ENCODE data around the gene CABP2. TPM values are rescaled to one million over a fixed set of nuclear protein-coding genes. Genes with fewer than 3 reads are reported as not detected.
"Not testable (repeated sequence)": the region's sequence is repeated elsewhere in the genome, so short reads cannot be mapped to it uniquely, and the experiment has no call there.

CABP2 gene
- total and polyA plus RNA-seq, 8 donors = not detected

GRCh38 chr11:67484847-67485311 lies 38.4 kb downstream of the CABP2 start:
- peaks cover 18 to 47% of the 10 kb centered on the region in 2 donors for H3K4me1 ChIP-seq
- intact Hi-C loops (cut with DNase I) = no loop called here
- peak in 1 of 4 donors; percentile 81 for DNase-seq
- H3K4me3 ChIP-seq = no peak overlapping the region
- TF ChIP-seq, protein P1, sequence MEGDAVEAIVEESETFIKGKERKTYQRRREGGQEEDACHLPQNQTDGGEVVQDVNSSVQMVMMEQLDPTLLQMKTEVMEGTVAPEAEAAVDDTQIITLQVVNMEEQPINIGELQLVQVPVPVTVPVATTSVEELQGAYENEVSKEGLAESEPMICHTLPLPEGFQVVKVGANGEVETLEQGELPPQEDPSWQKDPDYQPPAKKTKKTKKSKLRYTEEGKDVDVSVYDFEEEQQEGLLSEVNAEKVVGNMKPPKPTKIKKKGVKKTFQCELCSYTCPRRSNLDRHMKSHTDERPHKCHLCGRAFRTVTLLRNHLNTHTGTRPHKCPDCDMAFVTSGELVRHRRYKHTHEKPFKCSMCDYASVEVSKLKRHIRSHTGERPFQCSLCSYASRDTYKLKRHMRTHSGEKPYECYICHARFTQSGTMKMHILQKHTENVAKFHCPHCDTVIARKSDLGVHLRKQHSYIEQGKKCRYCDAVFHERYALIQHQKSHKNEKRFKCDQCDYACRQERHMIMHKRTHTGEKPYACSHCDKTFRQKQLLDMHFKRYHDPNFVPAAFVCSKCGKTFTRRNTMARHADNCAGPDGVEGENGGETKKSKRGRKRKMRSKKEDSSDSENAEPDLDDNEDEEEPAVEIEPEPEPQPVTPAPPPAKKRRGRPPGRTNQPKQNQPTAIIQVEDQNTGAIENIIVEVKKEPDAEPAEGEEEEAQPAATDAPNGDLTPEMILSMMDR (IDR thresholded peaks at IDR 0.05) = no peak
- no peak overlapping the region for H3K27ac ChIP-seq
- no peaks in the 10 kb centered on the region for H3K9me3 ChIP-seq
- peaks cover 0 to 31% of the 10 kb centered on the region in 2 donors for H3K36me3 ChIP-seq
- no peak for ATAC-seq
- H3K27me3 ChIP-seq = no peaks in the 10 kb centered on the region

- no peak for ATAC-seq
- Histone ChIP-seq H3K27ac (peak overlapping the region in 1 of 2 donors; percentile 91), H3K9me3 (no peaks in the 10 kb centered on the region), H3K4me1 (peaks cover 18 to 47% of the 10 kb centered on the region in 2 donors), H3K4me3 (peak overlapping the region in 1 of 2 donors; percentile 57), H3K27me3 (no peaks in the 10 kb centered on the region), H3K36me3 (peaks cover 0 to 23% of the 10 kb centered on the region in 2 donors)
- peak in 1 of 4 donors; percentile 79 for DNase-seq
- TF ChIP-seq, protein P1 (IDR thresholded peaks at IDR 0.05) = no peak
- intact Hi-C loops (cut with DNase I) = no loop called here
These were observed 39.2 kb downstream of the CABP2 start for GRCh38 chr11:67483831-67484665.

GRCh38 chr11:67482827-67483798 lies 40.1 kb downstream of the CABP2 start, which contains the start of gene AIP:
Gene AIP, plus strand, starts transcription at chr11:67483026. Its CDS starts 133 bp downstream, at chr11:67483159.
- Histone ChIP-seq H3K36me3 (peaks cover 0 to 16% of the 10 kb centered on the region in 2 donors), H3K4me1 (peaks cover 18 to 47% of the 10 kb centered on the region in 2 donors), H3K4me3 (peak within 1 kb of the TSS; percentile 45 to 57), H3K9me3 (no peaks in the 10 kb centered on the region), H3K27ac (peak within 1 kb of the TSS; percentile 86 to 91), H3K27me3 (no peaks in the 10 kb centered on the region)
- DNase-seq (peak; percentile 95 to 98 (median 98)), ATAC-seq (peak; percentile 98)
- intact Hi-C loops (cut with DNase I) = no loop called here
- TF ChIP-seq, protein P1 (IDR thresholded peaks at IDR 0.05) = peak in 1 of 2 donors; percentile 22

GRCh38 chr11:67482275-67482826 lies 40.9 kb downstream of the CABP2 start:
- TF ChIP-seq, protein P1 (IDR thresholded peaks at IDR 0.05) = no peak
- peaks cover 18 to 47% of the 10 kb centered on the region in 2 donors for H3K4me1 ChIP-seq
- intact Hi-C loops (cut with DNase I) = no loop called here
- H3K4me3 ChIP-seq = peak overlapping the region; percentile 45 to 57
- ATAC-seq (peak; percentile 38), DNase-seq (peak in 1 of 4 donors; percentile 80)
- H3K27me3 ChIP-seq = no peaks in the 10 kb centered on the region
- peak overlapping the region; percentile 86 to 91 for H3K27ac ChIP-seq
- H3K36me3 ChIP-seq = peaks cover 0 to 8% of the 10 kb centered on the region in 2 donors
- H3K9me3 ChIP-seq = no peaks in the 10 kb centered on the region

GRCh38 chr11:67477344-67478050 lies 45.7 kb downstream of the CABP2 start:
- H3K36me3 ChIP-seq; ATAC-seq; intact Hi-C loops (cut with DNase I); H3K4me1 ChIP-seq; H3K27me3 ChIP-seq; H3K27ac ChIP-seq; H3K9me3 ChIP-seq; DNase-seq; H3K4me3 ChIP-seq: not testable (repeated sequence)

DNA sequence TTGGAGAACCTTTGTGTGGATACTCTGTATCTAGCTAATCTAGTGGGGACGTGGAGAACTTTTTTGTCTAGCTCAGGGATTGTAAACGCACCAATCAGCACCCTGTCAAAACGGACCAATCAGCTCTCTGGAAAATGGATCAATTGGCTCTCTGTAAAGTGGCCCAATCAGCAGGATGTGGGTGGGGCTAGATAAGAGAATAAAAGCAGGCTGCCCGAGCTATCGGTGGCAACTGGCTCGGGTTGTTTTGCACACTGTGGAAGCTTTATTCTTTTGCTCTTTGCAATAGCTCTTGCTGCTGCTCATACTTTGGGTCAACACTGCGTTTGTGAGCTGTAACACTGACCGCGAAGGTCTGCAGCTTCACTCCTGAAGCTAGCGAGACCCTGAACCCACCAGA lies 46.6 kb downstream of the CABP2 start:
- H3K27me3 ChIP-seq; H3K4me3 ChIP-seq; intact Hi-C loops (cut with DNase I); H3K4me1 ChIP-seq; DNase-seq; ATAC-seq; H3K9me3 ChIP-seq; H3K36me3 ChIP-seq; H3K27ac ChIP-seq: not testable (repeated sequence)
